Heart left ventricle (tissue), 13 donors: ENCODE measurements around the gene SOX14.

Source experiments
- CTCF ChIP-seq, 12 donors: fragments of 200-600 bp; sonication (generic) in 4 of 12; IDR thresholded peaks; one replicate each; pipeline versions ENCODE4 v1.5.0 to v1.8.0; 2018 to 2022; ENCODE audit warnings: antibody characterized with exemption in 12 of 12, mild to moderate bottlenecking in 5 of 12
- POLR2A ChIP-seq, 2 donors: fragments of 450-650 bp; IDR thresholded peaks; one replicate each; pipeline ENCODE4 v1.6.1; 2017; ENCODE audit warnings: antibody characterized with exemption in 2 of 2, mild to moderate bottlenecking in 2 of 2, moderate library complexity in 2 of 2
- donor health status: ischemic (EF 13 %, LVEDD 7.1; RV severe dilation, severe dysfunction).
- donor health status: DM: no; HTN: yes; CAD: no.
- donor health status: DM: no; HTN: no; CAD: no.
- donor health status: ischemic (EF 25% LVEDD 6.9; RV normal size, moderate dysfunction).
- donor health status: ischemic (EF 25% LVEDD 5.7; RV mildly dilated, moderate dysfunction).
- donor health status: ischemic (EF 35%, LVEDD 5.7; RV mildly dilated, moderate dysfunction).
- donor health status: nonischemic (EF 11% LVEDD 7.7; RV severe dilation, severe dysfunction).
- donor health status: DM: yes; HTN: yes; CAD: no.
- donor health status: PGD.
- donor health status: ischemic (EF 29% LVEDD 5.4; RV normal size, mild dysfunction).
- donor health status: nonischemic (EF 23%, LVEDD 6.1; RV moderate dilation, normal function).

- TF ChIP-seq CTCF (IDR thresholded peaks at IDR 0.05) (no peak), POLR2A (IDR thresholded peaks at IDR 0.05) (no peak)
Observed at GRCh38 chr3:137765310-137766033, 1.4 kb downstream of the SOX14 start.
